ENCODE data around the gene ARHGAP8.
"Not testable (repeated sequence)": the region's sequence is repeated elsewhere in the genome, so short reads cannot be mapped to it uniquely, and the experiment has no call there.

The ARHGAP8 gene

DNA sequence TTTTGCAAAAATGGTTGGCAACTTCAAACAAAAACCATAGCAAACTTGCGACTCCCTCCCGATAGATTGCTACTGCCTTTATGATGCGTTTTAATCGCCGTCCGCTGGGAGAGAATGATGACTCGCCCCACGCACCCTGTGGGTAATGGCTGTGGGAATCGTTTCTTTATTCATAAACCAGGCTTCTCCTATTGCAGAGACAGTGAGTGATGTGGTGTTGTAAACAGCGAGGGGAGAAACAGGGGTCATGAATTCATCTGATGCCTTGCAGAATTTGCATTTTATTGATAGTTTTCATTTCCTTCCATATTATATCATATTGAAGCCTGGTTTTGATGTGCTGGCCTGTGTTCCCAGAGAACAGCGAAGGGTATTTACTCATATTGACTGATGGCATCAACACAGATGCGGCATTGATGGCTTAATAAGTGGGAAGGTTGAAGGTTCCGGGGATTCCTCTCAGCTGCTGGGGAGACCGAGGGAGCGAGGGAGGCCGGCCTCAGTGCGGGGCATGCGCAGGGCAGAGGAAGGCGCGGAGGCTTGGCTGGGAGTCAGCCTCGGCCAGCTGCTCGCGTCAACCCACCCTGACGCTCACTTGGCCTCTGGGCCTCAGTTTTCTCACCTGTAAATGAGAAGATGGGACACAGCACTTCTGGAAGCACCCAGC lies 41.3 kb downstream of the ARHGAP8 start:
- in situ Hi-C loops (cut with MboI; ENCODE audit: low pct_unique_long_range_greater_than_20kb, low sequenced_read_pairs), result no loop called here
- no peak for DNase-seq

GRCh38 chr22:44795701-44796630 lies 43.6 kb downstream of the ARHGAP8 start:
- DNase-seq, result no peak
- in situ Hi-C loops (cut with MboI; ENCODE audit: low pct_unique_long_range_greater_than_20kb, low sequenced_read_pairs), result no loop called here

DNA sequence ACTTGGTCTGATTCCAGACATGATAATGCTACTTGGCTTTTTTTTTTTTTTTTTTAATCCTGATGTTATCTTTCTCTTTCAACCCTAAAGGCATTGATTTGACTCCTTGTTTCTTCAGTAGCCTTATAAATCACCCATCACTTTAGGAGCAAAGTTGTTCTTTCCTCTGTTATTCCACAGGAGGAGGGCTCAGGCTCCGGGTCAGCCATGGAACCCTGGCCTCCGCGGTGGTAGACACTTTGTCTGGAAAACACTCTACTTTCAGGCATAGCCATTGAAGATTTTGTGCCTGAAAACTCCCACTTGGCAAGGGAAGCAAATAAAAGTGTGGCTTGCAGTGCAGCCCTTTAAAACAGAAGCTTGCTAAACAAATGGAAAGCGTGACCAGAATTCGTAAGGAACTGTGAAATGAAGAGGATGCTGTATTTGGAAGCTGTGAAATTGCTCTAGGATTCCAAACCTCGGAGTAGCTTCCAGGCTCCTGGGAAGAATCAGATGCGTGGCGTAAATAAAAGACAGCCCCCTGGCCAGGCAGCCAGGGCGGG lies 44.9 kb downstream of the ARHGAP8 start:
- DNase-seq, result no peak
- in situ Hi-C loops (cut with MboI; ENCODE audit: low pct_unique_long_range_greater_than_20kb, low sequenced_read_pairs), result no loop called here

DNA sequence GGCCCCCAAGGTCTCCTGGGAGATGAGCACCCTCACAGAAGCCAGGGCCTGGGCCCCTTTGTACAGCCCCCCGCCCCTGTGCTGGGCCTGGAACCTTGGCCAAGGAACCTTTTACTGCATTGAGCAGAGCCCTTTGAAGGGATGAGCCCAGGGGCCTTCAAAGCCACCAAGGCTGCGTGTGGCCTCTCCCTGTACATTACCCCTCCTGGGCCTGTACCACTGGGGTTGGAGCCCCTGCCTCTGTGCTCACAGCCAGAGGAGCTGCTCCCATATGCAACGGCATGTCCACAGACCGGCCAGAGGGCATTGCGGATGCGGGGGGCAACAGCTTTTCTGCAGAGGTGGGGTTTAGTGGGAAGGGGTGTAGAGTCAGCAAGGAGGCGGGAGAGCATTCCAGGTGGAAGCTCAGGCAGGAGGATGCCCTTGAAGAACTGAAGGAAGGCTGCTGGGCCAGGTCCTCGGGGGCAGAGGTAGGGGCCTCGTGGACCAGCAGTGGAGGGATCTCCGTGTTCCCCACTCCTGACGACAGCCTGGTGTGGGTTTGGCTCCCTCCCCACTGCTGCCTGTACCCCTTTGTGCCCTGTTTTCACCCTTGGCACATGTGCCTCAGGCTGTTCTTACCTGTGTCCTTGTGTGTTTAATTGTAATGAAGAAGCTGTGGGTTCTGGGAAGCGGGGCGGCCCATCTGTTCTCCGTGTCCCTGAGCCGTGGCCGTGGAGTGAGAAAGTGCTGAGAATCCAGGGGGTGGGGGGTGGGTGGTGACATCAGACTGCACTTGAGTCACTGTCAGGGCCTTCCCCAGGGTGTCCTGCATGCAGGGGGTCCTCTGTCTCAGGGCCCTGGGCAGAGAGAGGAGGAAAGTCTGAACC lies 46.9 kb downstream of the ARHGAP8 start:
- in situ Hi-C loops (cut with MboI; ENCODE audit: low pct_unique_long_range_greater_than_20kb, low sequenced_read_pairs), result no loop called here
- no peak for DNase-seq

GRCh38 chr22:44799946-44800634 lies 47.7 kb downstream of the ARHGAP8 start:
- DNase-seq; in situ Hi-C loops (cut with MboI; ENCODE audit: low pct_unique_long_range_greater_than_20kb, low sequenced_read_pairs): not testable (repeated sequence)

GRCh38 chr22:44801476-44801875 lies 49.1 kb downstream of the ARHGAP8 start:
- no peak for DNase-seq
- in situ Hi-C loops (cut with MboI; ENCODE audit: low pct_unique_long_range_greater_than_20kb, low sequenced_read_pairs), result no loop called here

DNA sequence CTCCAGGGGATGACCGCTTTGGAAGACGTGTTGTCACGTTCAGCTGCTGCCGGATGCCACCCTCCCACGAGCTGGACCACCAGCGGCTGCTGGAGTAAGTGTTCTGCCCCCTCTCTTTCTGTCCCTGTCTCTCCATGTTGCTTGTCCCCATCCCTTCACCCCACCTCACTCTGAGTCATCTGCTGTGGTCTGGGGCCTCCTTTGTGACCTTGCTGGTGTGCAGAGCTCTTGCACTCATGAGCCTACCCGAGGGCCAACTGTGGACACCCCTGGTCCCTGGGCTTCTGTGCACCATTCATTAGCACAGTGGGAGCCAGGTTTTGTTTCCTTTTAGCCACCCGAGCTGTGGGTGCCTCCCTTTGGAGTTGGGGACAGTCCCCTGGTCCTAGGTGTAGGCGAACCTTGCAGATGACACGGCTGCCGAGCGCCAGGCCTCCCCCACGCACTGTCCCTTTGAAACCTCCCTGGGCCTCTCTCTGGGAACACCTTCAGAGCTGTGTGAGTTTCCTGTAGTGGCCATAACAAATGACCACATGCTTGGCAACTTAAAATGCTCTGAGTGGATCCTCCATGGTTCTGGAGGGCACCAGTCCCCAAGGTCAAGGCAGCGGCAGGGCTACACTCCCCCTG lies 49.8 kb downstream of the ARHGAP8 start:
- no peak for DNase-seq
- in situ Hi-C loops (cut with MboI; ENCODE audit: low pct_unique_long_range_greater_than_20kb, low sequenced_read_pairs), result no loop called here

GRCh38 chr22:44802956-44803355 lies 50.6 kb downstream of the ARHGAP8 start:
- no peak for DNase-seq
- in situ Hi-C loops (cut with MboI; ENCODE audit: low pct_unique_long_range_greater_than_20kb, low sequenced_read_pairs), result no loop called here

DNA sequence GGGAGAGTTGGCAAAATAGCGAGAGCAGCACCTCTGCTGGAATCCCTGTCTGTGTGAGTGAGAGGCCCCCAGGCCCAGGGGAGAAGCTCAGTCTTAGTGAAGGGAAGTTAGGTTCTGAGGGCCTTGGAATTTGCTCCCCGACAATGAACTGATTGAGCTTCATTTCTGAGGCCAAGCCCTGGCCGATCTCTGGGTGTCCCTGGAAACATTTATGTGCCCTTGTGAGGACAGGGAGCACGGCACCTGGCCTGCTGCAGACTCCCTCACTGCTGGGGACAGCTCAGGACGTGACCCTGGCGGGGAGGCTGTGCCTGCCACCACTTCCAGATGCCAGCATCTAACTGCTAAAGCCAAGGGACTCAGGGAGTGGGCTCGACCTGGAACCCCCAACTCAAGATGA lies 52.0 kb downstream of the ARHGAP8 start:
- in situ Hi-C loops (cut with MboI; ENCODE audit: low pct_unique_long_range_greater_than_20kb, low sequenced_read_pairs), result no loop called here
- DNase-seq, result no peak

DNA sequence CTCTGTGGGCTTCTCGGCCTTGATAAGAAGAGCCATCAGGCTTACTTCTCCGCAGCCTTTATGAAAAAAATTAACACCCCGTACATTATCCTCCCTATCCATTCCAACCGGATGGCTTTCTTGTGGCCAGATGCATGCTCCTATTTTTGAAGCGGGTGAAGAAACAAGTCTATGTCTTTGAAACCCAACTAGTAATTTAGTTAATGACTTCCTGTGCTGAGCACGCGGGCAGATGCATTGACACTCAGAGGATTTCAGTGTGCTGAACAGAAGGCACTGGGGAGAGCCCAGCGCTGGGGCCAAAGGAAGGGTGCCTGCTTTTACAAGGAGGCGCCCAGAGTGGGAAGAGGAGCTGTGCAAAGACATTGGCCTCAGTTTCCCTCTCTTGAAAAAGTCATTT lies 53.3 kb downstream of the ARHGAP8 start:
- in situ Hi-C loops (cut with MboI; ENCODE audit: low pct_unique_long_range_greater_than_20kb, low sequenced_read_pairs), result no loop called here
- DNase-seq, result no peak

GRCh38 chr22:44807232-44807631 lies 54.9 kb downstream of the ARHGAP8 start:
- in situ Hi-C loops (cut with MboI; ENCODE audit: low pct_unique_long_range_greater_than_20kb, low sequenced_read_pairs), result no loop called here
- DNase-seq, result no peak

GRCh38 chr22:44807915-44808690 lies 55.7 kb downstream of the ARHGAP8 start:
- in situ Hi-C loops (cut with MboI; ENCODE audit: low pct_unique_long_range_greater_than_20kb, low sequenced_read_pairs), result no loop called here
- peak; percentile 39 for DNase-seq

GRCh38 chr22:44809456-44809855 lies 57.1 kb downstream of the ARHGAP8 start:
- DNase-seq, result no peak
- in situ Hi-C loops (cut with MboI; ENCODE audit: low pct_unique_long_range_greater_than_20kb, low sequenced_read_pairs), result no loop called here

DNA sequence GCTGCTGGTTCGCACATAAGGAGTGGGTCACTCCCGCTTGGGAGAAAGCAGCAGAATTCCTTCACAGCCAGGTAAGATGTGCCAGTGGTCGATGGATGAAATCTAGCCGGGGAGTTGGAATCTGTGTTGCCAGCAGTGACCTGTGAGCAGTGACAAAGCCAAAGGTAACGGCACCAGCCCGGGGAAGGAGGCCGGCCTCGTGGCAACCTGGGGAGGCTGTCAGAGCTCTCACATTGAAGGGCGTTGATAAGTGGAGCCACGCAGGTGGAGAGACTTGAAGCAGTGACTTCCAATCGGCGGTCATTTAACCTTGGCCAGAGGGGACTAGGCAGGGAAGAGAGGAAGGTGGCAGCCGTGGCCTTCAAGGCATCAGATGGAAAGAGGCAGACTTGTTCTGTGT lies 58.8 kb downstream of the ARHGAP8 start:
- no peak for DNase-seq
- in situ Hi-C loops (cut with MboI; ENCODE audit: low pct_unique_long_range_greater_than_20kb, low sequenced_read_pairs), result no loop called here

DNA sequence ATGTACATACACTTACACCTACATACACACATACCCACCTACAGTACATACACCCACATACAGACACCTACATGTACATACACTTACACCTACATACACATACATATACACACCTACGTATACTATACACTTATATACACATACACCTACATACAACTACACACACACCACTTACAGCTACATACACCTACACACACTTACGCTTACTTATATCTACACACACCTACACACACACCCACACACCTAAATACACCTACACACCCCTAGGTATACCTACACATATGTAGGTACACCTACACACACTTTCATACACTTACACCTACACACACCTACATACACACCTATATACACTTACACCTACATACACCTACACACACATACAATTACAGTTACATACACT lies 61.0 kb downstream of the ARHGAP8 start:
- in situ Hi-C loops (cut with MboI; ENCODE audit: low pct_unique_long_range_greater_than_20kb, low sequenced_read_pairs), result no loop called here
- DNase-seq, result no peak

DNA sequence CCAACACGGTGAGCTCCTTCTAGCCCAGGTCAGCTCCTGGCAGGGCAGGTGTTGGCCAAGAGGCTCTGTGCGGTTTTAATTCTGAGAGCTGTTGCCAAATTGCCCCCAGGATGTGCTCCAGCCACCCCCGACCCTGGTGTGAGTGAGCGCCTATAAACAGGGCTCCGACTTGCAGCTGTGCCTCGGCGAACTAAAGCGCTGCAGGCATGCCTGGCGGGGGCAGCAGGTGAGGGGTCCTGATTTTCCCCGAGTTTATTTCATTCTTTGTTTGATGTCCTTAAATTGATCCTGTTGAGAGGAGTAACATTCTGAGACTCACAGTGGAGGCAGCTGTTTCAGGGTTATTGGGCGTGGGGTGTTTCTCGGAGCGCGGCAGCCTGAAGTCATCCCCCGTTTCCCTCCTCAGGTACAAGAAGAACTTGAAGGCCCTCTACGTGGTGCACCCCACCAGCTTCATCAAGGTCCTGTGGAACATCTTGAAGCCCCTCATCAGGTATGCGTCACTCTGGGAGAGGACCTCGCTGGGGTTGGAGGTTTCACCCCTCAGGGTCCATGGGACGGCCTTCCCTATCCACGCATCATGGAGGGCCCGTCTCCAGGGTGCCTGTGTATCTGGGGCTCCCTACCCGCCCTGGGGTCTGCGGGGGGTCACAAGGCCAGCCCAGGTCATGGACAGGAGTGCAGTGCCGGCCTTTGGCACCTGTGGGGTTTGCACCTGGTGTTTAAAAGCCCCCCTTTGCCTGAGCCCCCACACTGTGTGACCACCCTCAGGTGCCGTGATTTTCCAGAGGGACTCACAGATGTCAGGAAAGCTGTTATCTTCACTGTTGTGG lies 62.1 kb downstream of the ARHGAP8 start:
- no peak for DNase-seq
- in situ Hi-C loops (cut with MboI; ENCODE audit: low pct_unique_long_range_greater_than_20kb, low sequenced_read_pairs), result no loop called here

Data from KBM-7 (cell line).